HCT116 (cell line): Measurements from ENCODE around the gene VDAC1. TPM values are rescaled to one million over a fixed set of nuclear protein-coding genes. Genes with fewer than 3 reads are reported as not detected.

ENCODE experiments used
- ATAC-seq: fragments of 200-7000 bp; cut with Tn5 transposase; 2 replicates; pipeline ENCODE4 v1.9.1; 2020; ENCODE audit warnings: mild to moderate bottlenecking, moderate library complexity
- BruUV-seq: library from RNA; stranded (reverse); fragments of 400-500 nt; replicated peaks from 2 replicates; lab custom pipeline; 2021; lab: Mats Ljungman, UMichigan
- CTCF ChIA-PET: fragments of 300-600 bp; sonication (Branson Sonifier 250); formaldehyde crosslinking; loops from one replicate; lab custom pipeline; 2021; ENCODE audit warnings: antibody characterized with exemption; lab: Charles Lee
- POLR2A ChIA-PET: fragments of 300-600, 350-600 bp; sonication (Branson Sonifier 250); formaldehyde crosslinking; loops from one replicate; lab custom pipeline; 2021; ENCODE audit warnings: antibody characterized with exemption; lab: Charles Lee
- RAD21 ChIA-PET, 2 experiments: fragments of 300-600 bp; sonication (Branson Sonifier 250); formaldehyde crosslinking; loops; one replicate each; lab custom pipeline; 2023; ENCODE audit warnings: low total read pairs in 2 of 2; ENCODE audit not compliant: uncharacterized antibody in 2 of 2, unreplicated experiment in 2 of 2, low non-redundant PET in 1 of 2; lab: Charles Lee
- DNase-seq: peaks from one replicate; pipeline ENCODE4 v3.0.0-alpha.2; 2010; ENCODE audit warnings: low read depth, low spot score
- H2AFZ ChIP-seq: fragments of 200-600 bp; shearing (Covaris generic), sonication (generic); 2 replicates; pipeline ENCODE4 v1.6.1; 2017; ENCODE audit warnings: low read depth, mixed run types, mixed read lengths, antibody characterized with exemption, low read length; ENCODE audit not compliant: poor library complexity, severe bottlenecking
- H3K27ac ChIP-seq: 2 replicates; pipeline ENCODE4 v1.5.1; 2012; ENCODE audit warnings: low read depth, low read length
- H3K27me3 ChIP-seq: fragments of 200-600 bp; sonication (generic); 2 replicates; pipeline ENCODE4 v1.6.1; 2016; ENCODE audit warnings: mixed run types, low read length, mixed read lengths; ENCODE audit not compliant: insufficient read depth
- H3K36me3 ChIP-seq, 2 experiments: fragments of 200-500 bp in 1 of 2; fragments of 200-600 bp in 1 of 2; sonication (Bioruptor generic) in 1 of 2; sonication (generic) in 1 of 2; 2 replicates each; pipeline versions ENCODE4 v1.5.1 to v1.6.1; 2014 to 2016; ENCODE audit warnings: low read length in 2 of 2, inconsistent platforms in 1 of 2, mixed read lengths in 1 of 2, mixed run types in 1 of 2; ENCODE audit not compliant: insufficient read depth in 2 of 2, control insufficient read depth in 1 of 2
- H3K4me1 ChIP-seq, 2 experiments: fragments of 200-600 bp in 1 of 2; sonication (generic) in 1 of 2; 2 replicates each; pipeline versions ENCODE4 v1.5.1 to v1.6.1; 2012 to 2017; ENCODE audit warnings: low read length in 2 of 2, inconsistent platforms in 1 of 2, mild to moderate bottlenecking in 1 of 2, mixed read lengths in 1 of 2, mixed run types in 1 of 2, moderate library complexity in 1 of 2; ENCODE audit not compliant: insufficient read depth in 2 of 2, control insufficient read depth in 1 of 2
- H3K4me2 ChIP-seq: fragments of 200-600 bp; sonication (generic); 2 replicates; pipeline ENCODE4 v1.6.1; 2017; ENCODE audit warnings: mixed run types, low read length, mixed read lengths
- H3K4me3 ChIP-seq, 2 experiments: fragments of 200-600 bp in 1 of 2; sonication (generic) in 1 of 2; replicated peaks in 1 of 2; 2 replicates each; pipeline ENCODE4 v1.5.1; 2011 to 2016; ENCODE audit warnings: low read length in 2 of 2, control low read depth in 1 of 2, low read depth in 1 of 2, mild to moderate bottlenecking in 1 of 2, mixed read lengths in 1 of 2, mixed run types in 1 of 2
- H3K79me2 ChIP-seq: fragments of 200-600 bp; sonication (generic); 2 replicates; pipeline ENCODE4 v1.6.1; 2017; ENCODE audit warnings: mild to moderate bottlenecking, mixed run types, low read length, moderate library complexity, mixed read lengths; ENCODE audit not compliant: insufficient read depth
- H3K9ac ChIP-seq: fragments of 200-600 bp; sonication (generic); 2 replicates; pipeline ENCODE4 v1.6.1; 2016; ENCODE audit warnings: low read length, mixed read lengths
- H3K9me2 ChIP-seq: fragments of 200-600 bp; sonication (generic), shearing (Covaris generic); 2 replicates; pipeline ENCODE4 v1.6.1; 2017; ENCODE audit warnings: mixed run types, mild to moderate bottlenecking, moderate library complexity; ENCODE audit not compliant: insufficient read depth
- H3K9me3 ChIP-seq, 2 experiments: fragments of 200-500 bp in 1 of 2; fragments of 200-600 bp in 1 of 2; sonication (Bioruptor generic) in 1 of 2; sonication (generic) in 1 of 2; 2 replicates each; pipeline ENCODE4 v1.6.1; 2014 to 2017; ENCODE audit warnings: low read length in 2 of 2, mixed read lengths in 2 of 2, inconsistent platforms in 1 of 2, low read depth in 1 of 2, mild to moderate bottlenecking in 1 of 2, mixed run types in 1 of 2, moderate library complexity in 1 of 2; ENCODE audit not compliant: control insufficient read depth in 1 of 2, insufficient read depth in 1 of 2
- H4K20me1 ChIP-seq: fragments of 200-600 bp; sonication (generic), shearing (Covaris generic); 2 replicates; pipeline ENCODE4 v1.6.1; 2017; ENCODE audit warnings: mixed run types, mild to moderate bottlenecking, moderate library complexity; ENCODE audit not compliant: insufficient read depth
- CTCF ChIP-seq, 3 experiments: fragments of 200-600 bp in 1 of 3; sonication (generic) in 1 of 3; IDR thresholded peaks in 2 of 3; conservative IDR thresholded peaks in 1 of 3; 2 replicates each; pipeline ENCODE4 v1.5.1; 2012 to 2017; ENCODE audit warnings: low read depth in 2 of 3, low read length in 2 of 3, antibody characterized with exemption in 1 of 3, borderline replicate concordance in 1 of 3, control low read depth in 1 of 3, mild to moderate bottlenecking in 1 of 3, mixed read lengths in 1 of 3, mixed run types in 1 of 3, moderate library complexity in 1 of 3; ENCODE audit not compliant: insufficient read depth in 1 of 3
- EZH2 ChIP-seq: fragments of 200-600 bp; sonication (generic); IDR thresholded peaks from 2 replicates; pipeline ENCODE4 v1.6.1; 2017; ENCODE audit warnings: antibody characterized with exemption, mixed run types
- FOSL1 ChIP-seq: IDR thresholded peaks from 2 replicates; pipeline ENCODE4 v1.6.1; 2012; ENCODE audit warnings: low read depth
- JUND ChIP-seq: IDR thresholded peaks from 2 replicates; pipeline ENCODE4 v1.6.1; 2012
- MAX ChIP-seq: IDR thresholded peaks from 2 replicates; pipeline ENCODE4 v1.6.1; 2012
- SP1 ChIP-seq: IDR thresholded peaks from 2 replicates; pipeline ENCODE4 v1.6.1; 2012; ENCODE audit warnings: low read depth
- SRF ChIP-seq: IDR thresholded peaks from 2 replicates; pipeline ENCODE4 v1.6.1; 2012; ENCODE audit warnings: low read depth
- TCF7L2 ChIP-seq: IDR thresholded peaks from 2 replicates; pipeline ENCODE4 v1.7.0; 2011; ENCODE audit warnings: borderline replicate concordance, inconsistent platforms; ENCODE audit not compliant: insufficient read depth, insufficient read length; ENCODE audit errors: extremely low read depth
- YY1 ChIP-seq: IDR thresholded peaks from 2 replicates; pipeline ENCODE4 v1.6.1; 2011; ENCODE audit warnings: low read length, low read depth, moderate library complexity, mild to moderate bottlenecking; ENCODE audit not compliant: insufficient replicate concordance; ENCODE audit errors: extremely low read depth
- ZBTB33 ChIP-seq: IDR thresholded peaks from 2 replicates; pipeline ENCODE4 v1.6.1; 2011; ENCODE audit warnings: mild to moderate bottlenecking, low read length, moderate library complexity; ENCODE audit not compliant: insufficient replicate concordance; ENCODE audit errors: extremely low read depth
- ZNF274 ChIP-seq: fragments of 200-500 bp; sonication (Bioruptor generic); IDR thresholded peaks from 2 replicates; pipeline ENCODE4 v1.6.1; 2014; ENCODE audit warnings: mild to moderate bottlenecking, low read depth, low read length, inconsistent platforms
- intact Hi-C: fragments of 100-400 bp; cut with micrococcal nuclease; formaldehyde crosslinking; loops from 2 replicates; pipeline ENCODE4 v1.10.0; 2022
- total RNA-seq: library from RNA; stranded (reverse); gene quantifications from one replicate; pipeline ENCODE4 v1.2.1, GENCODE V29; 2021; ENCODE audit not compliant: unreplicated experiment

Gene VDAC1
- total RNA-seq, 1 experiment from 2014 or later = 269 TPM

- H3K27ac ChIP-seq = no peak overlapping the region
- intact Hi-C loops = no loop called here
- CTCF ChIA-PET = no interaction called here
Measured at GRCh38 chr5:134028496-134028895, 23.7 kb upstream of the VDAC1 start.

More at GRCh38 chr5:134028496-134028895, 23.7 kb upstream of the VDAC1 start:
- RAD21 ChIA-PET = no interaction called here
- TF ChIP-seq YY1 = no peak
- no peak for TF ChIP-seq SRF
- TF ChIP-seq SP1 = no peak
- TF ChIP-seq ZBTB33 = no peak
- no peak for TF ChIP-seq TCF7L2
- no peak for TF ChIP-seq FOSL1
- no peak for TF ChIP-seq CTCF (IDR thresholded peaks at IDR 0.05 in 2 of 3, conservative IDR thresholded peaks at IDR 0.05 in 1 of 3; ENCODE audit: borderline replicate concordance in 1 of 3, insufficient read depth in 1 of 3, low read depth in 2 of 3, low read length in 2 of 3)
- TF ChIP-seq ZNF274 = no peak
- TF ChIP-seq MAX = no peak
- no peak for TF ChIP-seq JUND
- no peak for TF ChIP-seq EZH2
- no peaks in the 10 kb centered on the region for H3K79me2 ChIP-seq
- peaks cover 0 to 16% of the 10 kb centered on the region in 2 experiments; a peak in 3 of 4 replicates for H3K4me1 ChIP-seq
- 0 out of 2 replicates have a peak overlapping the region, but pooled peaks have one; percentile 32 for H3K4me2 ChIP-seq
- BruUV-seq = no TSS peak
- POLR2A ChIA-PET = no interaction called here
- H4K20me1 ChIP-seq = no peaks in the 10 kb centered on the region
- H3K9me3 ChIP-seq = no peaks in the 10 kb centered on the region
- ATAC-seq (no peak), DNase-seq (no peak)
- H3K36me3 ChIP-seq = no peaks in the 10 kb centered on the region
- H3K9me2 ChIP-seq = no peaks in the 10 kb centered on the region
- H3K9ac ChIP-seq = no peak overlapping the region
- no peak overlapping the region for H3K4me3 ChIP-seq
- H2AFZ ChIP-seq = no peak overlapping the region
- H3K27me3 ChIP-seq = no peaks in the 10 kb centered on the region
